ENCODE data around the gene XAB2.

DNA sequence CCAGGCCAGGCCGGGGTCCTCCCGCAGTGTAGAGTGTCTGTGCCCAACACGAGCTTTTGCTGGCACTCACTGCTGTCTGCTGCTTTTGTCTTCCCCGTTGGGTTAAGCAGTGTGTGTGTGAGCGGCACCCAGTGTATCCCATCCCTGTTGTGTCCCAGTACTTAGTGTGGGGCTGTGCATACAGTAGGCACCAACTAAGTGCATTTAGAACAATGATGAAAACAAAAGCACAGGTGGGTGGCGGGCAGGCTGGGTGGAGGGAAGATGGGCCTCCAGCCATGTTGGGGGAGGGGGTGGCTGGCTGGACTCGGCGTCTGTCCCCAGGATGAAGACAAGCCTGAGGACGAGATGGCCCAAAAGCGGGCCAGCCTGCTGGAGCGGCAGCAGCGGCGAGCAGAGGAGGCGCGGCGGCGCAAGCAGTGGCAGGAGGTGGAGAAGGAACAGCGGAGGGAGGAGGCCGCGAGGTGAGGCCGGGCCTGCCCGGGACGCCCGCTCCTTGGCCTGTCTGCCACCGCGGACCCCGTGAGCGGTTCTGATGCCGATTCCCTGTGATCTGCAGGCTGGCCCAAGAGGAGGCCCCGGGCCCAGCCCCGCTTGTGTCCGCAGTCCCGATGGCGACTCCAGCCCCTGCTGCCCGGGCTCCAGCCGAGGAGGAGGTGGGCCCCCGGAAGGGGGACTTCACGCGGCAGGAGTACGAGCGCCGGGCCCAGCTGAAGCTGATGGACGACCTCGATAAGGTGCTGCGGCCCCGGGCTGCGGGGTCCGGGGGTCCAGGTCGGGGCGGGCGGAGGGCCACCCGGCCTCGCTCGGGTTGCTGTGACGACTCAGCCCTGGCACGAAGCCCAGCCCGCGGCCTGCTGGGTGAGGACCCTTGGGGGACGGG is 14.2 kb downstream of the XAB2 start:
- TF ChIP-seq CTCF (IDR thresholded peaks at IDR 0.05) (no peak), EZH2 (IDR thresholded peaks at IDR 0.05; ENCODE audit: borderline replicate concordance, insufficient read depth, low read depth, low read length, poor library complexity, severe bottlenecking) (no peak)

Data from B cell (primary cell).